Activated CD8-positive, alpha-beta T cell treated with anti-CD3 and anti-CD28 coated beads for 36 hours (primary cell): ENCODE measurements around the gene RRAS. TPM values are rescaled to one million over a fixed set of nuclear protein-coding genes. Genes with fewer than 3 reads are reported as not detected.

Experiments
- ATAC-seq: fragments of 200-7000 bp; cut with Tn5 transposase; one replicate; pipeline ENCODE4 v1.10.0; 2021; ENCODE audit warnings: mild to moderate bottlenecking, moderate library complexity
- CTCF ChIA-PET: fragments of 350-600 bp; sonication (Branson Sonifier 250); formaldehyde crosslinking; loops from one replicate; lab custom pipeline; 2021; ENCODE audit warnings: antibody characterized with exemption; lab: Charles Lee
- POLR2A ChIA-PET: fragments of 350-600 bp; sonication (Branson Sonifier 250); formaldehyde crosslinking; loops from one replicate; lab custom pipeline; 2021; ENCODE audit warnings: antibody characterized with exemption; lab: Charles Lee
- DNase-seq: peaks from one replicate; pipeline ENCODE4 v3.0.0-alpha.2; 2020
- H3K27ac Mint-ChIP-seq: one replicate; pipeline ENCODE4 v1.8.0; 2021; ENCODE audit warnings: mild to moderate bottlenecking, mixed read lengths
- H3K27me3 Mint-ChIP-seq: one replicate; pipeline ENCODE4 v1.8.0; 2021; ENCODE audit warnings: mixed read lengths
- H3K36me3 Mint-ChIP-seq: one replicate; pipeline ENCODE4 v1.8.0; 2021; ENCODE audit warnings: low read depth, mixed read lengths
- H3K4me1 Mint-ChIP-seq: one replicate; pipeline ENCODE4 v1.8.0; 2021; ENCODE audit warnings: low read depth, mixed read lengths
- H3K4me3 Mint-ChIP-seq: one replicate; pipeline ENCODE4 v1.8.0; 2021; ENCODE audit warnings: mild to moderate bottlenecking, moderate library complexity, mixed read lengths
- H3K9me3 Mint-ChIP-seq: one replicate; pipeline ENCODE4 v1.8.0; 2021; ENCODE audit warnings: mixed read lengths
- intact Hi-C: fragments of 100-400 bp; cut with micrococcal nuclease; formaldehyde crosslinking; loops from one replicate; pipeline ENCODE4 v1.10.0; 2022
- microRNA-seq: library from miRNA; unstranded; fragments of <30 nt; microRNA quantifications from one replicate; pipeline ENCODE4 v1.2.0, GENCODE V29; 2022; ENCODE audit warnings: borderline microRNAs expressed, borderline replicate concordance
- total RNA-seq, 2 experiments: library from RNA; stranded (reverse); gene quantifications; one replicate each; pipeline ENCODE4 v1.2.3, GENCODE V29; 2021
- TF ChIP-seq, protein P1 (sequence below): fragments of 200-600 bp; IDR thresholded peaks from one replicate; pipeline ENCODE4 v1.8.0; 2022; ENCODE audit warnings: antibody characterized with exemption, mild to moderate bottlenecking

Gene RRAS
- total RNA-seq, 2 experiments from 2014 or later, result 6.3 to 7.1 TPM

- TF ChIP-seq, protein P1, sequence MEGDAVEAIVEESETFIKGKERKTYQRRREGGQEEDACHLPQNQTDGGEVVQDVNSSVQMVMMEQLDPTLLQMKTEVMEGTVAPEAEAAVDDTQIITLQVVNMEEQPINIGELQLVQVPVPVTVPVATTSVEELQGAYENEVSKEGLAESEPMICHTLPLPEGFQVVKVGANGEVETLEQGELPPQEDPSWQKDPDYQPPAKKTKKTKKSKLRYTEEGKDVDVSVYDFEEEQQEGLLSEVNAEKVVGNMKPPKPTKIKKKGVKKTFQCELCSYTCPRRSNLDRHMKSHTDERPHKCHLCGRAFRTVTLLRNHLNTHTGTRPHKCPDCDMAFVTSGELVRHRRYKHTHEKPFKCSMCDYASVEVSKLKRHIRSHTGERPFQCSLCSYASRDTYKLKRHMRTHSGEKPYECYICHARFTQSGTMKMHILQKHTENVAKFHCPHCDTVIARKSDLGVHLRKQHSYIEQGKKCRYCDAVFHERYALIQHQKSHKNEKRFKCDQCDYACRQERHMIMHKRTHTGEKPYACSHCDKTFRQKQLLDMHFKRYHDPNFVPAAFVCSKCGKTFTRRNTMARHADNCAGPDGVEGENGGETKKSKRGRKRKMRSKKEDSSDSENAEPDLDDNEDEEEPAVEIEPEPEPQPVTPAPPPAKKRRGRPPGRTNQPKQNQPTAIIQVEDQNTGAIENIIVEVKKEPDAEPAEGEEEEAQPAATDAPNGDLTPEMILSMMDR, result peak; percentile 25
- Mint-ChIP-seq H3K9me3 (no peaks in the 10 kb centered on the region), H3K27me3 (no peaks in the 10 kb centered on the region), H3K4me1 (peaks cover 23% of the 10 kb centered on the region), H3K36me3 (peaks cover 9% of the 10 kb centered on the region), H3K4me3 (peak overlapping the region; percentile 77), H3K27ac (peak overlapping the region; percentile 92)
- ATAC-seq (peak; percentile 77), DNase-seq (peak; percentile 99)
- intact Hi-C loops, result loop anchor here (1.0 to 5.0 kb wide), 2 partner anchors 10 to 87 kb away; partner anchors contain the start of genes NOSIP and PRMT1
- ChIA-PET CTCF (interaction anchor here (0.7 to 1.6 kb wide), 6 partner anchors 11 to 86 kb away, joined by 3 to 5 read pairs (median 4); partner anchors contain the start of gene RRAS), POLR2A (interaction anchor here (0.9 to 5.3 kb wide), 16 partner anchors 10 to 279 kb away, joined by 3 to 48 read pairs (median 4); partner anchors contain the start of genes NOSIP, PRMT1, PRRG2 and RPL13A)
Observed at GRCh38 chr19:49590071-49590970, 49.6 kb downstream of the RRAS start.

- peak; percentile 16 for DNase-seq
Observed at GRCh38 chr19:49589502-49589905, 50.4 kb downstream of the RRAS start.

GRCh38 chr19:49588365-49589122 lies 51.4 kb downstream of the RRAS start:
- peaks cover 16% of the 10 kb centered on the region for H3K4me1 Mint-ChIP-seq
- no peak overlapping the region for H3K27ac Mint-ChIP-seq
- peaks cover 1% of the 10 kb centered on the region for H3K36me3 Mint-ChIP-seq
- intact Hi-C loops, result no loop called here
- H3K27me3 Mint-ChIP-seq, result no peaks in the 10 kb centered on the region
- TF ChIP-seq, protein P1, result no peak
- DNase-seq (peak; percentile 75), ATAC-seq (no peak)
- ChIA-PET POLR2A (interaction anchor here (0.7 to 5.3 kb wide), 8 partner anchors 8 to 93 kb away, joined by 3 to 48 read pairs (median 4); partner anchors contain the start of genes NOSIP, PRMT1, PRRG2 and SCAF1), CTCF (interaction anchor here (1.0 to 1.4 kb wide), 3 partner anchors 42 to 92 kb away, joined by 3 read pairs; no protein-coding TSS in a partner anchor)
- H3K9me3 Mint-ChIP-seq, result no peaks in the 10 kb centered on the region
- H3K4me3 Mint-ChIP-seq, result no peak overlapping the region

More at GRCh38 chr19:49589502-49589905, 50.4 kb downstream of the RRAS start:
- H3K9me3 Mint-ChIP-seq, result no peaks in the 10 kb centered on the region
- H3K27ac Mint-ChIP-seq, result peak overlapping the region; percentile 25
- peaks cover 7% of the 10 kb centered on the region for H3K36me3 Mint-ChIP-seq
- ChIA-PET CTCF (interaction anchor here (1.0 to 1.6 kb wide), 6 partner anchors 10 to 91 kb away, joined by 3 to 5 read pairs (median 4); partner anchors contain the start of gene RRAS), POLR2A (interaction anchor here (0.9 to 5.3 kb wide), 10 partner anchors 9 to 280 kb away, joined by 3 to 48 read pairs (median 4); partner anchors contain the start of genes NOSIP, PRMT1, PRRG2 and RPL13A)
- H3K27me3 Mint-ChIP-seq, result no peaks in the 10 kb centered on the region
- TF ChIP-seq, protein P1, result no peak
- H3K4me3 Mint-ChIP-seq, result peak overlapping the region; percentile 5
- H3K4me1 Mint-ChIP-seq, result peaks cover 23% of the 10 kb centered on the region
- no peak for ATAC-seq
- intact Hi-C loops, result no loop called here

GRCh38 chr19:49587227-49587626 lies 52.7 kb downstream of the RRAS start:
- ATAC-seq (no peak), DNase-seq (no peak)
- TF ChIP-seq, protein P1, result no peak
- POLR2A ChIA-PET, result interaction anchor here (5.3 kb wide), 1 partner anchor 6 kb away, joined by 48 read pairs; the partner anchor contains the start of genes NOSIP and PRRG2
- Mint-ChIP-seq H3K27me3 (no peaks in the 10 kb centered on the region), H3K36me3 (no peaks in the 10 kb centered on the region), H3K4me3 (no peak overlapping the region), H3K27ac (no peak overlapping the region), H3K9me3 (no peaks in the 10 kb centered on the region), H3K4me1 (peaks cover 14% of the 10 kb centered on the region)
- intact Hi-C loops, result no loop called here
- CTCF ChIA-PET, result interaction anchor here (1.1 to 1.5 kb wide), 2 partner anchors 41 to 86 kb away, joined by 3 read pairs; no protein-coding TSS in a partner anchor

Small RNA genes within 50 kb of the gene (microRNA-seq; reads per million reads assigned to microRNA genes)
- gene MIR5088, result 2.1 reads per million

Other genes with a start within 250 kb of the RRAS start
- gene PTH2, start 216.7 kb downstream of the RRAS start, total RNA-seq, result not detected
- gene GFY, start 214.8 kb downstream of the RRAS start, total RNA-seq, result not detected
- gene SLC17A7, start 198.6 kb downstream of the RRAS start, total RNA-seq, result under 1 TPM in 1 of 2 experiments, not detected in 1; 0.23 TPM
- 100 to 1,000 TPM; 124 to 126 TPM for gene PIH1D1, start 188.3 kb downstream of the RRAS start, total RNA-seq
- 10 to 100 TPM; 24.6 to 24.8 TPM for gene ALDH16A1, start 186.9 kb downstream of the RRAS start, total RNA-seq
- gene FLT3LG, start 165.9 kb downstream of the RRAS start, total RNA-seq, result 10 to 100 TPM; 57.7 to 61.2 TPM
- gene RPL13A, start 152.5 kb downstream of the RRAS start, total RNA-seq, result 1,000 to 10,000 TPM; 4,285 to 4,329 TPM
- 1,000 to 10,000 TPM; 3,251 to 3,427 TPM for gene RPS11, start 143.7 kb downstream of the RRAS start, total RNA-seq
- gene FCGRT, start 127.5 kb downstream of the RRAS start, total RNA-seq, result 10 to 100 TPM; 13.1 to 13.6 TPM
- 1 to 10 TPM; 4.2 to 5.9 TPM for gene RCN3, start 112.1 kb downstream of the RRAS start, total RNA-seq
- 10 to 100 TPM; 75.6 to 79.4 TPM for gene NOSIP, start 59.6 kb downstream of the RRAS start, total RNA-seq
- gene PRRG2, start 58.8 kb downstream of the RRAS start, total RNA-seq, result 1 to 10 TPM; 1.5 TPM
- 10 to 100 TPM; 16.0 to 17.8 TPM for gene PRR12, start 49.0 kb downstream of the RRAS start, total RNA-seq
- gene SCAF1, start 2.1 kb upstream of the RRAS start, total RNA-seq, result 10 to 100 TPM; 54.5 to 57.2 TPM
- gene IRF3, start 25.7 kb upstream of the RRAS start, total RNA-seq, result 100 to 1,000 TPM in 1 of 2 experiments, 10 to 100 TPM in 1; 90.8 to 108 TPM
- gene BCL2L12, start 25.8 kb upstream of the RRAS start, total RNA-seq, result 10 to 100 TPM; 63.4 to 64.6 TPM
- 100 to 1,000 TPM; 419 to 437 TPM for gene PRMT1, start 37.1 kb upstream of the RRAS start, total RNA-seq
- 1 to 10 TPM; 5.2 to 6.2 TPM for gene ADM5, start 49.5 kb upstream of the RRAS start, total RNA-seq
- 1 to 10 TPM in 1 of 2 experiments, under 1 TPM in 1; 0.69 to 1.0 TPM for gene CPT1C, start 51.0 kb upstream of the RRAS start, total RNA-seq
- gene TSKS, start 123.2 kb upstream of the RRAS start, total RNA-seq, result under 1 TPM; 0.50 to 0.81 TPM
- gene AP2A1, start 126.9 kb upstream of the RRAS start, total RNA-seq, result 10 to 100 TPM; 83.4 to 84.5 TPM
- 10 to 100 TPM; 23.5 to 24.1 TPM for gene FUZ, start 173.1 kb upstream of the RRAS start, total RNA-seq
- 10 to 100 TPM; 35.7 to 38.7 TPM for gene MED25, start 178.1 kb upstream of the RRAS start, total RNA-seq
- gene PTOV1, start 211.0 kb upstream of the RRAS start, total RNA-seq, result 10 to 100 TPM; 87.4 to 88.5 TPM
- 10 to 100 TPM; 58.8 to 65.9 TPM for gene PNKP, start 227.4 kb upstream of the RRAS start, total RNA-seq
- gene AKT1S1, start 237.2 kb upstream of the RRAS start, total RNA-seq, result 10 to 100 TPM; 17.5 to 19.5 TPM
- gene TBC1D17, start 237.6 kb upstream of the RRAS start, total RNA-seq, result 10 to 100 TPM; 26.6 to 26.8 TPM